K562 (cell line): Measurements from ENCODE around the gene LRCOL1. TPM values are rescaled to one million over a fixed set of nuclear protein-coding genes. Genes with fewer than 3 reads are reported as not detected.

Experiments
- ATAC-seq: fragments of 200-7000 bp; cut with Tn5 transposase; 3 replicates; pipeline ENCODE4 v1.9.1; 2020; ENCODE audit warnings: moderate library complexity
- BruUV-seq: library from RNA; stranded (reverse); fragments of 400-500 nt; replicated peaks from 2 replicates; lab custom pipeline; 2021; lab: Mats Ljungman, UMichigan
- CTCF ChIA-PET: fragments of 300-600 bp; formaldehyde crosslinking; extraction: SDS; loops from one replicate; lab custom pipeline; 2021; ENCODE audit warnings: low intra/inter-chr PET ratio; lab: Yijun Ruan, JAX
- POLR2A ChIA-PET: fragments of 300-600, 350-650 bp; sonication (Branson Sonifier 250); formaldehyde crosslinking; extraction: SDS; loops from one replicate; lab custom pipeline; 2021; ENCODE audit warnings: antibody characterized with exemption, inconsistent platforms; lab: Yijun Ruan, JAX
- DNase-seq, 4 experiments: peaks; one replicate each; pipeline versions ENCODE4 v3.0.0 to v3.0.0-alpha.2; 2011 to 2018; ENCODE audit warnings: low spot score in 3 of 4, mixed read lengths in 3 of 4; ENCODE audit errors: extremely low read depth in 1 of 4
- FAIRE-seq: peaks from 2 replicates; lab custom pipeline; 2011; peaks lifted over from hg19 to GRCh38; lab: Jason Lieb, UNC
- H2AFZ ChIP-seq: 2 replicates; pipeline ENCODE4 v1.6.0; 2011; ENCODE audit warnings: low read depth, low read length, control low read depth, inconsistent platforms
- H3K27ac ChIP-seq: fragments of 200-600 bp; 3 replicates; pipeline ENCODE4 v1.8.0; 2011; ENCODE audit warnings: low read depth, mild to moderate bottlenecking, control low read depth, inconsistent platforms, low read length, moderate library complexity, mixed read lengths; ENCODE audit errors: extremely low read depth
- H3K27me3 ChIP-seq, 2 experiments: fragments of 300-600 bp in 1 of 2; 2 replicates in 1 of 2; 3 replicates in 1 of 2; pipeline versions ENCODE4 v1.6.0 to v1.8.0; 2011; ENCODE audit warnings: inconsistent platforms in 2 of 2, low read length in 2 of 2, mild to moderate bottlenecking in 1 of 2, mixed read lengths in 1 of 2, moderate library complexity in 1 of 2; ENCODE audit not compliant: control insufficient read depth in 2 of 2, insufficient read depth in 2 of 2
- H3K36me3 ChIP-seq: fragments of 300-600 bp; 3 replicates; pipeline ENCODE4 v1.8.0; 2011; ENCODE audit warnings: mild to moderate bottlenecking, low read length, inconsistent platforms; ENCODE audit not compliant: control insufficient read depth, insufficient read depth
- H3K4me1 ChIP-seq, 2 experiments: fragments of 200-600 bp in 1 of 2; replicated peaks in 1 of 2; 2 replicates in 1 of 2; 3 replicates in 1 of 2; pipeline versions ENCODE4 v1.5.1 to v1.8.0; 2011; ENCODE audit warnings: inconsistent platforms in 2 of 2, low read length in 2 of 2, mild to moderate bottlenecking in 1 of 2, mixed read lengths in 1 of 2, moderate library complexity in 1 of 2; ENCODE audit not compliant: control insufficient read depth in 2 of 2, insufficient read depth in 2 of 2
- H3K4me2 ChIP-seq: 2 replicates; pipeline ENCODE4 v1.6.1; 2011; ENCODE audit warnings: low read length, control low read depth, inconsistent platforms, mixed read lengths; ENCODE audit not compliant: insufficient read depth
- H3K4me3 ChIP-seq: fragments of 200-600 bp; sonication (generic), shearing (Covaris generic); 2 replicates; pipeline ENCODE4 v1.5.1; 2016; ENCODE audit warnings: control low read depth, inconsistent platforms
- H3K79me2 ChIP-seq: fragments of 200-600 bp; 3 replicates; pipeline ENCODE4 v1.8.0; 2011; ENCODE audit warnings: low read length, inconsistent platforms; ENCODE audit not compliant: control insufficient read depth, insufficient read depth
- H3K9ac ChIP-seq, 2 experiments: 2 replicates each; pipeline versions ENCODE4 v1.6.0 to v1.6.1; 2011; ENCODE audit warnings: low read depth in 2 of 2, low read length in 2 of 2, control low read depth in 1 of 2, inconsistent platforms in 1 of 2, mild to moderate bottlenecking in 1 of 2, mixed read lengths in 1 of 2; ENCODE audit not compliant: insufficient read depth in 1 of 2
- H3K9me1 ChIP-seq: one replicate; pipeline ENCODE4 v1.6.0; 2011; ENCODE audit warnings: inconsistent platforms, mild to moderate bottlenecking, low read length, moderate library complexity; ENCODE audit not compliant: control insufficient read depth, insufficient read depth
- H3K9me3 ChIP-seq: replicated peaks from 2 replicates; pipeline ENCODE4 v1.5.1; 2011; ENCODE audit warnings: low read depth, low read length, inconsistent platforms; ENCODE audit not compliant: control insufficient read depth, insufficient read depth
- H4K20me1 ChIP-seq: replicated peaks from 2 replicates; pipeline ENCODE4 v1.6.1; 2011; ENCODE audit warnings: low read length, inconsistent platforms, mixed read lengths; ENCODE audit not compliant: control insufficient read depth, insufficient read depth
- CHD2 ChIP-seq: IDR thresholded peaks from 2 replicates; pipeline ENCODE4 v1.6.1; 2011; ENCODE audit warnings: low read depth, low read length
- GTF2F1 ChIP-seq: IDR thresholded peaks from 2 replicates; pipeline ENCODE4 v1.6.1; 2011; ENCODE audit warnings: low read depth, low read length, improper control_type of control experiment
- HDAC8 ChIP-seq: fragments of 450-650 bp; IDR thresholded peaks from 2 replicates; pipeline ENCODE4 v1.6.1; 2016; ENCODE audit warnings: mild to moderate bottlenecking, missing genetic modification characterization, moderate library complexity, missing compliant biosample characterization
- KAT8 ChIP-seq: fragments of 450-650 bp; IDR thresholded peaks from 2 replicates; pipeline ENCODE4 v1.6.1; 2016; ENCODE audit warnings: low read depth, mild to moderate bottlenecking
- MTF1 ChIP-seq: fragments of 250-450 bp; sonication (Bioruptor Pico); IDR thresholded peaks from 2 replicates; pipeline ENCODE4 v1.9.0; 2021; ENCODE audit warnings: moderate library complexity, mild to moderate bottlenecking, inconsistent platforms, borderline replicate concordance
- NELFE ChIP-seq: IDR thresholded peaks from 2 replicates; pipeline ENCODE4 v1.6.1; 2011; ENCODE audit warnings: mild to moderate bottlenecking; ENCODE audit not compliant: insufficient read depth, insufficient read length
- PHF20 ChIP-seq: fragments of 450-650 bp; IDR thresholded peaks from 2 replicates; pipeline ENCODE4 v1.6.1; 2018; ENCODE audit not compliant: partially characterized antibody
- POLR2G ChIP-seq: fragments of 200-400 bp; formaldehyde crosslinking; IDR thresholded peaks from 2 replicates; pipeline ENCODE4 v1.6.1; 2017; ENCODE audit warnings: low read depth, mild to moderate bottlenecking, antibody characterized with exemption, low read length, moderate library complexity
- RBM22 ChIP-seq: fragments of 200-400 bp; formaldehyde crosslinking; IDR thresholded peaks from 2 replicates; pipeline ENCODE4 v1.6.1; 2018; ENCODE audit warnings: low read length, low read depth; ENCODE audit not compliant: poor library complexity, severe bottlenecking
- SRSF9 ChIP-seq: fragments of 200-400 bp; formaldehyde crosslinking; IDR thresholded peaks from 2 replicates; pipeline ENCODE4 v1.6.1; 2017; ENCODE audit warnings: low read depth, low read length, borderline replicate concordance
- ZNF586 ChIP-seq: fragments of 450-650 bp; formaldehyde crosslinking; conservative IDR thresholded peaks from 2 replicates; pipeline ENCODE4 v1.4.0; 2020; ENCODE audit warnings: mild to moderate bottlenecking, moderate library complexity
- ZNF699 ChIP-seq: fragments of 250-450 bp; sonication (Bioruptor Pico); IDR thresholded peaks from 2 replicates; pipeline ENCODE4 v1.8.0; 2021; ENCODE audit warnings: mild to moderate bottlenecking, moderate library complexity; ENCODE audit not compliant: insufficient replicate concordance
- ZSCAN32 ChIP-seq: fragments of 450-650 bp; formaldehyde crosslinking; IDR thresholded peaks from 2 replicates; pipeline ENCODE4 v1.4.0; 2020; ENCODE audit warnings: mild to moderate bottlenecking, moderate library complexity
- WGBS: fragments of 100-300 bp; shearing (Covaris generic); methylation state at CpG from one replicate; pipeline ENCODE4 v1.1.6; 2016; ENCODE audit warnings: low coverage, mixed read lengths; ENCODE audit not compliant: insufficient coverage; ENCODE audit errors: missing lambda C conversion rate; 5-methylcytosine and 5-hydroxymethylcytosine counted together
- in situ Hi-C: fragments of 300-500 bp; cut with MboI; formaldehyde crosslinking; loops from 4 replicates; pipeline ENCODE4 v1.15.0; 2018; ENCODE audit warnings: inconsistent platforms, mixed read lengths
- intact Hi-C: fragments of 100-400 bp; cut with micrococcal nuclease; formaldehyde crosslinking; loops from 2 replicates; pipeline ENCODE4 v1.14.2; 2022
- polyA plus RNA-seq, 8 experiments: library from polyadenylated mRNA; depleted of rRNA in 4 of 8; stranded (reverse) in 5 of 8; unstranded in 3 of 8; fragments of >200 nt; fragmentation: Nextera tagmentation in 2 of 8; fragmentation: Illumina TruSeq in 1 of 8; extraction: Ambion mirVana in 2 of 8; extraction: Trizol in 1 of 8; gene quantifications; 2 replicates each; pipeline versions ENCODE4 v1.2.1 to v1.2.3, GENCODE V29; 2011 to 2014; ENCODE audit warnings: inconsistent platforms in 1 of 8, missing spikeins in 1 of 8
- total RNA-seq, 7 experiments: library from RNA; depleted of rRNA in 6 of 7; stranded (reverse); fragments of >200 nt in 6 of 7; fragmentation: Illumina TruSeq in 2 of 7; extraction: Trizol in 2 of 7; gene quantifications; 2 replicates each; pipeline versions ENCODE4 v1.2.1 to v1.2.3, GENCODE V29; 2011 to 2021; ENCODE audit warnings: low replicate concordance in 1 of 7
- TF ChIP-seq, protein P1 (sequence below), 2 experiments: IDR thresholded peaks; 2 replicates each; pipeline ENCODE4 v1.6.1; 2011; ENCODE audit warnings: borderline replicate concordance in 1 of 2, control low read depth in 1 of 2, low read depth in 1 of 2, low read length in 1 of 2, mild to moderate bottlenecking in 1 of 2, mixed read lengths in 1 of 2, moderate library complexity in 1 of 2; ENCODE audit not compliant: insufficient read depth in 1 of 2, insufficient read length in 1 of 2, poor library complexity in 1 of 2, severe bottlenecking in 1 of 2; ENCODE audit errors: extremely low read depth in 1 of 2
- TF ChIP-seq, protein P2 (sequence below): fragments of 250-450 bp; sonication (Bioruptor Pico); IDR thresholded peaks from 2 replicates; pipeline ENCODE4 v1.4.0; 2020; ENCODE audit warnings: mild to moderate bottlenecking, moderate library complexity, borderline replicate concordance
- TF ChIP-seq, protein P3 (sequence below): fragments of 250-450 bp; sonication (Bioruptor Pico); IDR thresholded peaks from 2 replicates; pipeline ENCODE4 v1.4.0; 2020

LRCOL1 gene
- total and polyA plus RNA-seq, 9 of the 15 experiments (the other 6 are each of a cell fraction or from before 2014, with no cell fraction given), result not detected

DNA sequence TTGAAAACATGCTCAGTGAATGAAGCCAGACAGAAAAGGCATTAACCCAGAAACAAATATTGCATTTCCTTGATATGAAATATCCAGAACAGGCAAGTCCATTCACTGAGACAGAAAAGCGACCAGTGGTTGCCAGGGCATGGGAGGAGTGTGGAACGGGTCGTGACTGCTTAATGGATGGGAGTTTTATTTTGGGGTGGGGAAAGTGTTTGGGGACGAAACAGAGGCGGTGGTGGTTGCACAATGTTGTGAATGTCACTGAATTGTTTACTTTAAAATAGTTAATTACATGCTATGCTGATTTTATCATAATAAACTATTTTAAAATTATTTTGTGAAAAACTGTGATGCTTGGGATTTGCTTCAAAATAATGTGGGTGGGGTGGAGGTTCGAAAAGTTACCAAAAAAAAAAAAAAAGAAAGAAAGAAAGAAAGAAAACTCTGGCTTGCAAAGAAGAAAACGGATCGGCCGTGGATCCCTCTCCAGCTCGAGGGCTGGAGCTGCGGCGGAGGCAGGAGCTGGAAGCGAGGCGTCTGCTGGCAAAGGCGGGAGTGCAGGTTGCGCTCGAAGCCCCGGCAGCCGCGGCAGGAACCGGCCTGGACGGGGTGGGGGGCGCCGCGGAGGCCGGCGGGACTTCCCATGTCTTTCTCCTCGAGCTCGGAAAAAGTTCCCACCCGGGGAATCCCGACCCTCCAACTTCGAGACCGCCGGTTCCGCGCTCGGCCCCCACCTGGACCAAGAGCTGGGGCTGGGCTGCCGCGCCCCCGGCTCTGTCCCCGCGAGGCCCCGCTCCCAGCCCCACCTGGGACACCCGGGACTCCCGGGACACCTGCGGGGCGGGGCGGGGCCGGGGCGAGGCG lies 7.7 kb upstream of the LRCOL1 start:
- Histone ChIP-seq H3K9ac (no peak overlapping the region), H3K36me3 (peaks cover 3% of the 10 kb centered on the region; the same call in 1 of the 3 replicates), H3K4me2 (no peak overlapping the region), H4K20me1 (0 out of 2 replicates have a peak, but pooled peaks cover 3% of the 10 kb centered on the region), H2AFZ (no peak overlapping the region), H3K9me3 (peaks cover 10% of the 10 kb centered on the region), H3K4me3 (no peak overlapping the region), H3K27ac (no peak overlapping the region), H3K79me2 (no peaks in the 10 kb centered on the region), H3K4me1 (peaks cover 11 to 36% of the 10 kb centered on the region in 2 experiments; a peak in 4 of 5 replicates), H3K27me3 (no peaks in the 10 kb centered on the region; a peak in 1 of 5 replicates), H3K9me1 (no peaks in the 10 kb centered on the region)
- ChIA-PET CTCF (interaction anchor here (0.7 kb wide), 1 partner anchor 22 kb away, joined by 4 read pairs; no protein-coding TSS in a partner anchor), POLR2A (no interaction called here)
- intact Hi-C loops (no loop called here), in situ Hi-C loops (no loop called here)
- FAIRE-seq (no peak), DNase-seq (no peak), ATAC-seq (no peak)
- WGBS, result 68% methylated on average over 17 of the region's 51 CpGs
- no TSS peak for BruUV-seq
- TF ChIP-seq, protein P1, sequence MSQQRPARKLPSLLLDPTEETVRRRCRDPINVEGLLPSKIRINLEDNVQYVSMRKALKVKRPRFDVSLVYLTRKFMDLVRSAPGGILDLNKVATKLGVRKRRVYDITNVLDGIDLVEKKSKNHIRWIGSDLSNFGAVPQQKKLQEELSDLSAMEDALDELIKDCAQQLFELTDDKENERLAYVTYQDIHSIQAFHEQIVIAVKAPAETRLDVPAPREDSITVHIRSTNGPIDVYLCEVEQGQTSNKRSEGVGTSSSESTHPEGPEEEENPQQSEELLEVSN (IDR thresholded peaks at IDR 0.05; ENCODE audit: borderline replicate concordance in 1 of 2, extremely low read depth in 1 of 2, insufficient read depth in 1 of 2, insufficient read length in 1 of 2, low read depth in 1 of 2, low read length in 1 of 2, poor library complexity in 1 of 2, severe bottlenecking in 1 of 2), result peak in 1 of 2 experiments; percentile 60
- TF ChIP-seq ZNF586 (CRISPR knock-in tag) (no peak), KAT8 (no peak), NELFE (no peak), SRSF9 (no peak), PHF20 (no peak), CHD2 (no peak), ZSCAN32 (no peak), HDAC8 (no peak), RBM22 (peak; percentile 49), GTF2F1 (no peak), ZNF699 (CRISPR knock-in tag) (no peak), POLR2G (peak; percentile 68), MTF1 (CRISPR knock-in tag) (no peak)
- TF ChIP-seq, protein P2, sequence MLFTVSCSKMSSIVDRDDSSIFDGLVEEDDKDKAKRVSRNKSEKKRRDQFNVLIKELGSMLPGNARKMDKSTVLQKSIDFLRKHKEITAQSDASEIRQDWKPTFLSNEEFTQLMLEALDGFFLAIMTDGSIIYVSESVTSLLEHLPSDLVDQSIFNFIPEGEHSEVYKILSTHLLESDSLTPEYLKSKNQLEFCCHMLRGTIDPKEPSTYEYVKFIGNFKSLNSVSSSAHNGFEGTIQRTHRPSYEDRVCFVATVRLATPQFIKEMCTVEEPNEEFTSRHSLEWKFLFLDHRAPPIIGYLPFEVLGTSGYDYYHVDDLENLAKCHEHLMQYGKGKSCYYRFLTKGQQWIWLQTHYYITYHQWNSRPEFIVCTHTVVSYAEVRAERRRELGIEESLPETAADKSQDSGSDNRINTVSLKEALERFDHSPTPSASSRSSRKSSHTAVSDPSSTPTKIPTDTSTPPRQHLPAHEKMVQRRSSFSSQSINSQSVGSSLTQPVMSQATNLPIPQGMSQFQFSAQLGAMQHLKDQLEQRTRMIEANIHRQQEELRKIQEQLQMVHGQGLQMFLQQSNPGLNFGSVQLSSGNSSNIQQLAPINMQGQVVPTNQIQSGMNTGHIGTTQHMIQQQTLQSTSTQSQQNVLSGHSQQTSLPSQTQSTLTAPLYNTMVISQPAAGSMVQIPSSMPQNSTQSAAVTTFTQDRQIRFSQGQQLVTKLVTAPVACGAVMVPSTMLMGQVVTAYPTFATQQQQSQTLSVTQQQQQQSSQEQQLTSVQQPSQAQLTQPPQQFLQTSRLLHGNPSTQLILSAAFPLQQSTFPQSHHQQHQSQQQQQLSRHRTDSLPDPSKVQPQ (CRISPR knock-in tag), result no peak
- TF ChIP-seq, protein P3, sequence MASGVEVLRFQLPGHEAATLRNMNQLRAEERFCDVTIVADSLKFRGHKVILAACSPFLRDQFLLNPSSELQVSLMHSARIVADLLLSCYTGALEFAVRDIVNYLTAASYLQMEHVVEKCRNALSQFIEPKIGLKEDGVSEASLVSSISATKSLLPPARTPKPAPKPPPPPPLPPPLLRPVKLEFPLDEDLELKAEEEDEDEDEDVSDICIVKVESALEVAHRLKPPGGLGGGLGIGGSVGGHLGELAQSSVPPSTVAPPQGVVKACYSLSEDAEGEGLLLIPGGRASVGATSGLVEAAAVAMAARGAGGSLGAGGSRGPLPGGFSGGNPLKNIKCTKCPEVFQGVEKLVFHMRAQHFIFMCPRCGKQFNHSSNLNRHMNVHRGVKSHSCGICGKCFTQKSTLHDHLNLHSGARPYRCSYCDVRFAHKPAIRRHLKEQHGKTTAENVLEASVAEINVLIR, result no peak
